Caco-2 (cell line): ENCODE data around the gene PIEZO1. TPM values are rescaled to one million over a fixed set of nuclear protein-coding genes. Genes with fewer than 3 reads are reported as not detected.

Source experiments
- BruUV-seq: library from RNA; stranded (reverse); fragments of 400-500 nt; replicated peaks from 2 replicates; lab custom pipeline; 2021; lab: Mats Ljungman, UMichigan
- CTCF ChIA-PET: fragments of 300-600 bp; sonication (Branson Sonifier 250); formaldehyde crosslinking; loops from one replicate; lab custom pipeline; 2022; ENCODE audit warnings: antibody characterized with exemption; lab: Charles Lee
- POLR2A ChIA-PET: fragments of 300-600 bp; sonication (Branson Sonifier 250); formaldehyde crosslinking; loops from one replicate; lab custom pipeline; 2022; ENCODE audit warnings: antibody characterized with exemption; lab: Charles Lee
- DNase-seq, 2 experiments: peaks; one replicate each; pipeline versions ENCODE4 v3.0.0 to v3.0.0-alpha.2; 2020 to 2022
- H3K27me3 ChIP-seq: replicated peaks from 2 replicates; pipeline ENCODE4 v1.6.0; 2011; ENCODE audit warnings: low read length; ENCODE audit not compliant: control insufficient read depth, insufficient read depth
- H3K36me3 ChIP-seq: 2 replicates; pipeline ENCODE4 v1.5.1; 2011; ENCODE audit warnings: low read length; ENCODE audit not compliant: control insufficient read depth, insufficient read depth
- H3K4me1 ChIP-seq: fragments of 250-450 bp; sonication (Bioruptor Pico); 2 replicates; pipeline ENCODE4 v1.5.1; 2020; ENCODE audit warnings: mild to moderate bottlenecking
- H3K4me3 ChIP-seq: 2 replicates; pipeline ENCODE4 v1.5.1; 2011; ENCODE audit warnings: low read depth, mild to moderate bottlenecking, control low read depth, low read length
- H3K9me3 ChIP-seq: fragments of 250-450 bp; sonication (Bioruptor Pico); 2 replicates; pipeline ENCODE4 v1.5.1; 2020; ENCODE audit warnings: mild to moderate bottlenecking, moderate library complexity
- H3K27ac Mint-ChIP-seq: one replicate; pipeline ENCODE4 v1.8.0; 2022; ENCODE audit warnings: mixed read lengths; ENCODE audit not compliant: unreplicated experiment
- H3K27me3 Mint-ChIP-seq: one replicate; pipeline ENCODE4 v1.8.0; 2022; ENCODE audit warnings: mixed read lengths; ENCODE audit not compliant: insufficient read depth, unreplicated experiment
- H3K36me3 Mint-ChIP-seq: one replicate; pipeline ENCODE4 v1.8.0; 2022; ENCODE audit warnings: mild to moderate bottlenecking, mixed read lengths; ENCODE audit not compliant: insufficient read depth, unreplicated experiment
- H3K4me1 Mint-ChIP-seq: one replicate; pipeline ENCODE4 v1.8.0; 2022; ENCODE audit warnings: low read depth, mixed read lengths; ENCODE audit not compliant: unreplicated experiment
- H3K4me3 Mint-ChIP-seq: one replicate; pipeline ENCODE4 v1.8.0; 2022; ENCODE audit warnings: mild to moderate bottlenecking, moderate library complexity, mixed read lengths; ENCODE audit not compliant: unreplicated experiment
- H3K9me3 Mint-ChIP-seq: one replicate; pipeline ENCODE4 v1.8.0; 2022; ENCODE audit warnings: mixed read lengths; ENCODE audit not compliant: unreplicated experiment
- CTCF ChIP-seq, 2 experiments: fragments of 200-600 bp in 1 of 2; IDR thresholded peaks; 1 replicate in 1 of 2; 2 replicates in 1 of 2; pipeline versions ENCODE4 v1.5.1 to v1.8.0; 2011 to 2022; ENCODE audit warnings: antibody characterized with exemption in 1 of 2, control low read depth in 1 of 2, inconsistent platforms in 1 of 2, low read depth in 1 of 2, low read length in 1 of 2, mild to moderate bottlenecking in 1 of 2, moderate library complexity in 1 of 2; ENCODE audit not compliant: insufficient read depth in 1 of 2, severe bottlenecking in 1 of 2, unreplicated experiment in 1 of 2
- intact Hi-C: fragments of 100-400 bp; cut with micrococcal nuclease; formaldehyde crosslinking; loops from one replicate; pipeline ENCODE4 v1.10.0; 2022; ENCODE audit not compliant: unreplicated experiment
- total RNA-seq: library from RNA; stranded (reverse); gene quantifications from 2 replicates; pipeline ENCODE4 v1.2.3, GENCODE V29; 2022

PIEZO1 gene
- total RNA-seq, 1 experiment from 2014 or later: 248 TPM

DNA sequence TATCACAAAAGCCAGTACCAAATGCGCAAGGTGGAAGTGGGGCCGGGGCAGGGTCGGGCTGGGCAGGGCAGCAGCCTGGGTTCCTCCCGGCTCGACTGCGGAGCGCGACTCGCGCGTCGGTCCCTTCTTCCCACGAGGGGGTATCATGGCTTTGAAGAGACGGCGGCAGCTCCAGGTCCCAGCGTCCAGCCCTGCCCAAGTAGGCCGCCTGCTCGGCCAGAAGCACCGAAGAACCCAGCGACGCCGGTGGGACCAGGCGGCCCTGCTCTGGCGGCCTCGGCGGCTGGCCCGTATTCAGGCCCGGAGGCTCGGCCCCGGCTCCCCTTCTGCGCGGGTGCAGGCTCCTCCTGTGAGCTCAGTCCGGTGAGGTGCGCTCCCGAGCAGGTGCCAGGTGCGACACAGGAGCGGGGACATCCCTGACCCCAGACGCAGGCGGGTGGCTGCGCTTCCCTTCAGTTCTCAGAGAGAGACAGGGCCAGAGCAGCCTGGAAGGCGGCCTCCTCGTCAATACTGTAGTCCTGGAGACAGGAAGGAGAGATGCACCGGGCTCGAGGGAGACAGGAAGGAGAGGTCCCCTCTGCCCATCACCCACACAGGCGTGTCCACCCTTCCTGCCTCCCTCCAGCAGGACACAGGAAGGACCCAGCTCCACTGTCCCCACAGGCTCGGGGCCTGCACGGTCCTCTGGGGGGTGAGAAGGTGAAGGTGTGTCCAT is 87.7 kb downstream of the PIEZO1 start:
- Histone ChIP-seq H3K4me3 (no peak overlapping the region), H3K27me3 (no peaks in the 10 kb centered on the region), H3K9me3 (no peaks in the 10 kb centered on the region), H3K36me3 (peaks cover 2% of the 10 kb centered on the region; the same call in 1 of the 2 replicates), H3K4me1 (no peaks in the 10 kb centered on the region)
- no peak for DNase-seq
- ChIA-PET POLR2A (no interaction called here), CTCF (interaction anchor here (1.2 kb wide), 1 partner anchor 24 kb away, joined by 4 read pairs; no protein-coding TSS in a partner anchor)
- intact Hi-C loops: no loop called here
- TF ChIP-seq CTCF (IDR thresholded peaks at IDR 0.05; ENCODE audit: insufficient read depth in 1 of 2, low read depth in 1 of 2, low read length in 1 of 2, severe bottlenecking in 1 of 2, unreplicated experiment in 1 of 2): no peak
- no peak overlapping the region for H3K4me3 Mint-ChIP-seq
- H3K27ac Mint-ChIP-seq: no peak overlapping the region
- H3K9me3 Mint-ChIP-seq: no peaks in the 10 kb centered on the region
- BruUV-seq: no TSS peak
- H3K27me3 Mint-ChIP-seq: no peaks in the 10 kb centered on the region
- H3K36me3 Mint-ChIP-seq: no peaks in the 10 kb centered on the region
- no peaks in the 10 kb centered on the region for H3K4me1 Mint-ChIP-seq

DNA sequence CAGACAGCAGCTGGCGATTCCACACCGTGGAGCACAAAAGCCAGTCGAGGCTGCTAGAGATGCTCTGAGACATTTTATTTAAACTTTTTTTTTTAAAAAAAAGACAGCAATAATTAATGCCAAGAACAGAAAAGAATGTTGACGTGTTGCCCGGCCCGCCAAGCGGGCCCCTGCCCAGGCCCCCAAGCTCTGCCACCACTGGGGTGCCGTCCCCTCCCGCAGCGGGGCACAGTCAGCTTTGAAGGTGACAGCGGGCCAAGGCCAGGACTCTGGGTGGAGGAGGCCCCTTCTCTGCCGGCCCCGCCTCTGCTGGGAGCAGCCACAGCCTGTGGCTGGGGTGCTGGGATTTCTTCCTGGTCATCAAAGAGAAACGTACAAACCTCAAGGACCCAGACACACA is 88.6 kb downstream of the PIEZO1 start:
- BruUV-seq: no TSS peak
- H3K4me3 Mint-ChIP-seq: no peak overlapping the region
- no peaks in the 10 kb centered on the region for H3K9me3 Mint-ChIP-seq
- intact Hi-C loops: no loop called here
- no peaks in the 10 kb centered on the region for H3K4me1 ChIP-seq
- H3K9me3 ChIP-seq: no peaks in the 10 kb centered on the region
- 0 out of 2 replicates have a peak, but pooled peaks cover 2% of the 10 kb centered on the region for H3K36me3 ChIP-seq
- no peak overlapping the region for H3K27ac Mint-ChIP-seq
- H3K36me3 Mint-ChIP-seq: no peaks in the 10 kb centered on the region
- no peaks in the 10 kb centered on the region for H3K27me3 ChIP-seq
- ChIA-PET POLR2A (no interaction called here), CTCF (no interaction called here)
- no peaks in the 10 kb centered on the region for H3K27me3 Mint-ChIP-seq
- no peak overlapping the region for H3K4me3 ChIP-seq
- no peak for DNase-seq
- no peaks in the 10 kb centered on the region for H3K4me1 Mint-ChIP-seq
- TF ChIP-seq CTCF (IDR thresholded peaks at IDR 0.05; ENCODE audit: insufficient read depth in 1 of 2, low read depth in 1 of 2, low read length in 1 of 2, severe bottlenecking in 1 of 2, unreplicated experiment in 1 of 2): no peak

- BruUV-seq: no TSS peak
- H3K27me3 Mint-ChIP-seq: no peaks in the 10 kb centered on the region
- H3K9me3 Mint-ChIP-seq: no peaks in the 10 kb centered on the region
- H3K27ac Mint-ChIP-seq: no peak overlapping the region
- intact Hi-C loops: no loop called here
- no peak for TF ChIP-seq CTCF (IDR thresholded peaks at IDR 0.05; ENCODE audit: insufficient read depth in 1 of 2, low read depth in 1 of 2, low read length in 1 of 2, severe bottlenecking in 1 of 2, unreplicated experiment in 1 of 2)
- no peak overlapping the region for H3K4me3 Mint-ChIP-seq
- Histone ChIP-seq H3K27me3 (no peaks in the 10 kb centered on the region), H3K36me3 (0 out of 2 replicates have a peak, but pooled peaks cover 2% of the 10 kb centered on the region), H3K4me3 (no peak overlapping the region), H3K4me1 (no peaks in the 10 kb centered on the region), H3K9me3 (no peaks in the 10 kb centered on the region)
- CTCF ChIA-PET: no interaction called here
- no peak for DNase-seq
- no peaks in the 10 kb centered on the region for H3K36me3 Mint-ChIP-seq
- POLR2A ChIA-PET: no interaction called here
- H3K4me1 Mint-ChIP-seq: no peaks in the 10 kb centered on the region
Observed at GRCh38 chr16:88695753-88696152, 89.3 kb downstream of the PIEZO1 start.
